Endothelial cell of umbilical vein (primary cell): ENCODE data around the gene TNFSF12. TPM values are rescaled to one million over a fixed set of nuclear protein-coding genes. Genes with fewer than 3 reads are reported as not detected.

Experiments
- BruUV-seq: library from RNA; stranded (reverse); fragments of 400-500 nt; replicated peaks from 2 replicates; lab custom pipeline; 2021; lab: Mats Ljungman, UMichigan
- CTCF ChIA-PET: fragments of 300-600, 350-600 bp; sonication (Branson Sonifier 250); formaldehyde crosslinking; loops from one replicate; lab custom pipeline; 2021; ENCODE audit warnings: antibody characterized with exemption, inconsistent platforms; lab: Charles Lee
- POLR2A ChIA-PET: fragments of 300-600, 350-600 bp; sonication (Branson Sonifier 250); formaldehyde crosslinking; loops from one replicate; lab custom pipeline; 2021; ENCODE audit warnings: antibody characterized with exemption, inconsistent platforms; lab: Charles Lee
- DNase-seq: peaks from one replicate; pipeline ENCODE4 v3.0.0-alpha.2; 2011; ENCODE audit warnings: low read depth, low spot score
- FAIRE-seq: peaks from 2 replicates; lab custom pipeline; 2011; peaks lifted over from hg19 to GRCh38; lab: Jason Lieb, UNC
- H2AFZ ChIP-seq: 2 replicates; pipeline ENCODE4 v1.6.0; 2012; ENCODE audit warnings: low read depth, low read length, control low read depth, inconsistent platforms
- H3K27ac ChIP-seq: 2 replicates; pipeline ENCODE4 v1.5.1; 2011; ENCODE audit warnings: low read depth, mild to moderate bottlenecking, control low read depth, low read length, moderate library complexity; ENCODE audit not compliant: insufficient read depth
- H3K27me3 ChIP-seq, 2 experiments: 2 replicates each; pipeline versions ENCODE4 v1.6.0 to v1.6.1; 2011; ENCODE audit warnings: low read length in 2 of 2, mixed read lengths in 1 of 2; ENCODE audit not compliant: control insufficient read depth in 2 of 2, insufficient read depth in 2 of 2
- H3K36me3 ChIP-seq, 2 experiments: 2 replicates in 1 of 2; 3 replicates in 1 of 2; pipeline ENCODE4 v1.5.1; 2011; ENCODE audit warnings: low read length in 2 of 2, mild to moderate bottlenecking in 1 of 2, moderate library complexity in 1 of 2; ENCODE audit not compliant: control insufficient read depth in 2 of 2, insufficient read depth in 2 of 2; ENCODE audit errors: extremely low read depth in 1 of 2
- H3K4me1 ChIP-seq: 3 replicates; pipeline ENCODE4 v1.5.1; 2011; ENCODE audit warnings: mild to moderate bottlenecking, low read length; ENCODE audit not compliant: control insufficient read depth, insufficient read depth; ENCODE audit errors: extremely low read depth
- H3K4me2 ChIP-seq: 2 replicates; pipeline ENCODE4 v1.6.1; 2011; ENCODE audit warnings: low read length, control low read depth, mixed read lengths; ENCODE audit not compliant: insufficient read depth
- H3K4me3 ChIP-seq, 3 experiments: fragments of 200-600 bp in 1 of 3; sonication (generic), shearing (Covaris generic) in 1 of 3; replicated peaks in 1 of 3; 2 replicates each; pipeline ENCODE4 v1.5.1; 2011 to 2016; ENCODE audit warnings: control low read depth in 3 of 3, low read length in 3 of 3, mild to moderate bottlenecking in 2 of 3, inconsistent platforms in 1 of 3, low read depth in 1 of 3, moderate library complexity in 1 of 3; ENCODE audit not compliant: insufficient read depth in 1 of 3
- H3K79me2 ChIP-seq: 2 replicates; pipeline ENCODE4 v1.6.0; 2012; ENCODE audit warnings: low read length, inconsistent platforms; ENCODE audit not compliant: control insufficient read depth, insufficient read depth
- H3K9ac ChIP-seq: replicated peaks from 2 replicates; pipeline ENCODE3; 2011; ENCODE audit warnings: low read length, control low read depth; ENCODE audit not compliant: insufficient read depth; ENCODE audit errors: extremely low read depth
- H3K9me1 ChIP-seq: replicated peaks from 3 replicates; pipeline ENCODE4 v1.6.0; 2011; ENCODE audit warnings: mild to moderate bottlenecking, low read length; ENCODE audit not compliant: control insufficient read depth, insufficient read depth; ENCODE audit errors: extremely low read depth
- H3K9me3 ChIP-seq: replicated peaks from 2 replicates; pipeline ENCODE4 v1.5.1; 2012; ENCODE audit warnings: low read length, inconsistent platforms; ENCODE audit not compliant: control insufficient read depth, insufficient read depth
- H4K20me1 ChIP-seq: replicated peaks from 2 replicates; pipeline ENCODE3; 2011; ENCODE audit warnings: mild to moderate bottlenecking, low read length; ENCODE audit not compliant: control insufficient read depth, insufficient read depth; ENCODE audit errors: extremely low read depth
- CTCF ChIP-seq, 2 donors: IDR thresholded peaks; 1 replicate in 1 of 2; 2 replicates in 1 of 2; pipeline ENCODE4 v1.5.1; 2011; ENCODE audit warnings: low read length in 2 of 2, mild to moderate bottlenecking in 2 of 2, moderate library complexity in 2 of 2, control low read depth in 1 of 2, inconsistent platforms in 1 of 2, low read depth in 1 of 2; ENCODE audit not compliant: insufficient read depth in 1 of 2; ENCODE audit errors: extremely low read depth in 1 of 2
- EZH2 ChIP-seq: IDR thresholded peaks from 2 replicates; pipeline ENCODE4 v1.6.1; 2012; ENCODE audit warnings: borderline replicate concordance, low read depth, mild to moderate bottlenecking, moderate library complexity, low read length, inconsistent platforms; ENCODE audit not compliant: severe bottlenecking
- FOS ChIP-seq: IDR thresholded peaks from 2 replicates; pipeline ENCODE4 v1.6.1; 2011; ENCODE audit warnings: mild to moderate bottlenecking, low read length, moderate library complexity, borderline replicate concordance; ENCODE audit not compliant: insufficient read depth
- GATA2 ChIP-seq: IDR thresholded peaks from 2 replicates; pipeline ENCODE4 v1.7.0; 2011; ENCODE audit warnings: low read depth, mild to moderate bottlenecking, moderate library complexity, mixed read lengths, low read length; ENCODE audit not compliant: insufficient read length, insufficient read depth
- JUN ChIP-seq: IDR thresholded peaks from 2 replicates; pipeline ENCODE4 v1.6.1; 2011; ENCODE audit warnings: borderline replicate concordance, low read depth; ENCODE audit not compliant: insufficient read length, insufficient read depth
- MAX ChIP-seq: IDR thresholded peaks from 2 replicates; pipeline ENCODE4 v1.6.1; 2011; ENCODE audit not compliant: insufficient read depth, insufficient read length
- MYC ChIP-seq: IDR thresholded peaks from one replicate; pipeline ENCODE4 v1.6.1; 2011; ENCODE audit warnings: mild to moderate bottlenecking, low read depth, low read length
- POLR2A ChIP-seq: IDR thresholded peaks from 2 replicates; pipeline ENCODE4 v1.6.1; 2012; ENCODE audit warnings: low read depth, mild to moderate bottlenecking, control low read depth, low read length
- POLR2AphosphoS5 ChIP-seq: IDR thresholded peaks from 2 replicates; pipeline ENCODE4 v1.6.1; 2012; ENCODE audit warnings: low read depth, mild to moderate bottlenecking, control low read depth, low read length, moderate library complexity; ENCODE audit not compliant: insufficient read depth
- dilution Hi-C: fragments of 300-500 bp; cut with MboI; formaldehyde crosslinking; loops from one replicate; pipeline ENCODE4 v1.15.0; 2019; ENCODE audit warnings: low sequenced_read_pairs; ENCODE audit not compliant: extremely low pct_ligation_motif_present
- intact Hi-C: fragments of 100-400 bp; cut with micrococcal nuclease; formaldehyde crosslinking; loops from one replicate; pipeline ENCODE4 v1.10.0; 2022
- polyA plus RNA-seq, 4 experiments: library from polyadenylated mRNA; depleted of rRNA in 3 of 4; stranded (reverse) in 3 of 4; unstranded in 1 of 4; fragments of >200 nt; gene quantifications; 2 replicates each; pipeline versions ENCODE4 v1.2.1 to v1.2.3, GENCODE V29; 2011 to 2012; ENCODE audit warnings: missing spikeins in 1 of 4
- total RNA-seq: library from RNA; stranded (reverse); gene quantifications from 2 replicates; pipeline ENCODE4 v1.2.3, GENCODE V29; 2021

The TNFSF12 gene
- total and polyA plus RNA-seq, 2 donors (not counting 3 experiments of a cell fraction or from before 2014, with no cell fraction given): 28.4 to 39.4 TPM

DNA sequence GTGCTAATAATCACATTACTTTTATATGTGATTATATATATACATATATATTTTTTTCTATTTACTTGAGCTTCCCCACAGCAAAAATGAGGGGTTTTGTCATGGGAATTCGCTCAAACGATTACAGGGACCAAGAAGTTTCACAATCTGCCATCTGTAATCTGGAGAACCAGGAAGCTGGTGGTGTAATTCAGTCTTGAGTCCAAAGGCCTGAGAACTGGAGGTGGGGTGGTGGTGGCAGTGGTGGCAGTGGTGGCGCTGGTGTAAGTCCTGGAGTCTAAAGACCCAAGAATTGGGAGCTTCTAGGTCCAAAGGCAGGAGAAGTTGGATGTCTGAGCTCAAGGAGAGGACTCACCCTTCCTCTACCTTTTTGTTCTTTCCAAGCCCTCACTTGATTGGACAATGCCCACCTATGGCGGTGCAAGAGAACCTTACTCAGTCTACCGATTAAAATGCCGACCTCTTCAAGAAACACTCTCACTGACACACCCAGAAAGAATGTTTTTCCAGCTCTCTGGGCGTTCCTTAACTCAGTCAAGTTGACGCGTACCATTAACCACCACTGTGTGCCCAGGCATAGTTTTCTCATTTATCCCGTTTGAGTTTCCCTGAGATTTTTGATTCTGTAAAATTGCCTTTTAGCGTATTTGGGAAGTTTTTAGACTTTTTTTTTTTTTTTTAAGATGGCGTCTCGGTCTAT lies 32.8 kb upstream of the TNFSF12 start:
- BruUV-seq: no TSS peak
- no peak overlapping the region for H3K4me3 ChIP-seq
- H3K27me3 ChIP-seq: no peaks in the 10 kb centered on the region
- no peaks in the 10 kb centered on the region for H3K79me2 ChIP-seq
- peaks cover 14 to 33% of the 10 kb centered on the region in 2 experiments for H3K36me3 ChIP-seq
- FAIRE-seq (no peak), DNase-seq (no peak)
- no peak overlapping the region for H3K4me2 ChIP-seq
- no peak overlapping the region for H2AFZ ChIP-seq
- CTCF ChIA-PET: interaction anchor here (0.8 to 5.7 kb wide), 9 partner anchors 9 to 73 kb away, joined by 3 to 314 read pairs (median 5); partner anchors contain the start of genes SENP3, TNFSF12 and TNFSF13
- TF ChIP-seq JUN (no peak), POLR2A (no peak), MYC (no peak), CTCF (IDR thresholded peaks at IDR 0.05; ENCODE audit: extremely low read depth in 1 of 2, insufficient read depth in 1 of 2, low read depth in 1 of 2, low read length in 2 of 2) (no peak), POLR2AphosphoS5 (no peak), MAX (no peak), EZH2 (no peak), FOS (no peak), GATA2 (no peak)
- H3K4me1 ChIP-seq: no peaks in the 10 kb centered on the region
- H3K9me1 ChIP-seq: no peaks in the 10 kb centered on the region
- POLR2A ChIA-PET: no interaction called here
- no peaks in the 10 kb centered on the region for H4K20me1 ChIP-seq
- no peaks in the 10 kb centered on the region for H3K9me3 ChIP-seq
- intact Hi-C loops (no loop called here), dilution Hi-C loops (no loop called here)
- no peak overlapping the region for H3K27ac ChIP-seq
- H3K9ac ChIP-seq: no peak overlapping the region
